Measurements from ENCODE around the gene OCIAD2.
"Not testable (repeated sequence)": the region's sequence is repeated elsewhere in the genome, so short reads cannot be mapped to it uniquely, and the experiment has no call there.

OCIAD2 gene

DNA sequence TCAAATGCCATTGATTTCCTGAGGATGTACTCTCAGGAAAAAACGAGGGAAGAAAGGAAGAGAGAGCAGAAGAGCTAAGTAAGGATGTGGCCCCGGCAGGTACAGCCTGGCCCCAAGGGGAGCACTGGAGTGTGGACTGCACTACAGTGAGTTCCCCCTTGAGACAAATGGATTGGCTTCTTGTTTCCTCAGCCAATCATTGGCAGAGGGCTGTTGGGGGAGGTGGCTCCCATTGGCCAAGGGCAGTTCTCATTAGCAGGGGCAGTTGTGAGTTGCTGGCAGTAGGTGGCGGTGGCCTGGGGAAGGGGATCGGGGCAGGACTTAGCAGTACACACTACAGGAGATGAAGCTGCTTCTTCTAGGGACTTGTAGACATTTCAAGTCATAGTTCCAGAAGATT lies 24.1 kb upstream of the OCIAD2 start:
- TF ChIP-seq CTCF (conservative IDR thresholded peaks at IDR 0.05; ENCODE audit: low read depth, low read length) = no peak
- H3K4me3 ChIP-seq (ENCODE audit: low read length) = no peak overlapping the region
- DNase-seq (ENCODE audit: low read depth) = no peak

DNA sequence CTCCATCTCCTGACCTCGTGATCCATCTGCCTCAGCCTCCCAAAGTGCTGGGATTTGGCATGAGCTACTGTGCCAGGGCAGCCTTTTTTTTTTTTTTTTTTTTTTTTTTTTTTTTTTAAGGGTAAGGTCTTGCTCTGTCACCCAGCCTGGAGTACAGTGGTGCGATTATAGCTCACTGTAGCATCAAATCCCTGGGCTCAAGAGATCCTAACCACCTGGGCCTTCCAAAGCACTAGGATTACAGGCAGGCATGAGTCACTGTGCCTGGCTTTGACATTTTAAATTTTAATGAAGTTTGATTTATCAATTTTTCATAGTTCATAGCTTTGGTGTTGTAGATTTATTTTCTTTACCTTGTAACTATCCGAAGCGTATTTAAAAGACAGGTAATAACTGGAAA lies 17.8 kb upstream of the OCIAD2 start:
- no peak for DNase-seq (ENCODE audit: low read depth)
- no peak overlapping the region for H3K4me3 ChIP-seq (ENCODE audit: low read length)
- TF ChIP-seq CTCF (conservative IDR thresholded peaks at IDR 0.05; ENCODE audit: low read depth, low read length) = no peak

DNA sequence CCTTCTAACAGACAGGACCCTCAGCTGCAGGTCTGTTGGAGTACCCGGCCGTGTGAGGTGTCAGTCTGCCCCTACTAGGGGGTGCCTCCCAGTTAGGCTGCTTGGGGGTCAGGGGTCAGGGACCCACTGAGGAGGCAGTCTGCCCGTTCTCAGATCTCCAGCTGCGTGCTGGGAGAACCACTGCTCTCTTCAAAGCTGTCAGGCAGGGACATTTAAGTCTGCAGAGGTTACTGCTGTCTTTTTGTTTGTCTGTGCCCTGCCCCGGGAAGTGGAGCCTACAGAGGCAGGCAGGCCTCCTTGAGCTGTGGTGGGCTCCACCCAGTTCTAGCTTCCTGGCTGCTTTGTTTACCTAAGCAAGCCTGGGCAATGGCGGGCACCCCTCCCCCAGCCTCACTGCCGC lies 16.5 kb upstream of the OCIAD2 start:
- not testable (repeated sequence) for DNase-seq (ENCODE audit: low read depth); H3K4me3 ChIP-seq (ENCODE audit: low read length)

DNA sequence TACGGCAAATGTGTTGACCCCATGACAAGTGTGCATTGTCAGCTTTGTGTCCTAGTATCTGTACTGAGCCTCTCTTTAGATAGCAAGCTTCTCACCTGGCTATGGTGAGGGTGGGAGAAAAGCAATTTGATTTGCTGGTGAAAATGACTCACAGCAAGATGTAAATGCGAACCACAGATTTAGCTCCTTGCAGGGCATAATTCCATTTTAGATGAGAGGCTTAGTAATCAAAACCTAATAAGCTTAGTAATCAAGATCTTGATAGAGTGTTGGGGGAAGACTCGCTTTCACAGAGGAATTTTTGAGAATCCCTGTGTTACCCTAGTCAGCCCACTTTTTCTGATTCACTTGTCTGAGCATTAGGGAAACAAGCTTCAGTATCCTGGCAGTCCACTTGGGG lies 7.7 kb upstream of the OCIAD2 start:
- peak; percentile 55 for DNase-seq (ENCODE audit: low read depth)
- H3K4me3 ChIP-seq (ENCODE audit: low read length) = no peak overlapping the region
- no peak for TF ChIP-seq CTCF (conservative IDR thresholded peaks at IDR 0.05; ENCODE audit: low read depth, low read length)

DNA sequence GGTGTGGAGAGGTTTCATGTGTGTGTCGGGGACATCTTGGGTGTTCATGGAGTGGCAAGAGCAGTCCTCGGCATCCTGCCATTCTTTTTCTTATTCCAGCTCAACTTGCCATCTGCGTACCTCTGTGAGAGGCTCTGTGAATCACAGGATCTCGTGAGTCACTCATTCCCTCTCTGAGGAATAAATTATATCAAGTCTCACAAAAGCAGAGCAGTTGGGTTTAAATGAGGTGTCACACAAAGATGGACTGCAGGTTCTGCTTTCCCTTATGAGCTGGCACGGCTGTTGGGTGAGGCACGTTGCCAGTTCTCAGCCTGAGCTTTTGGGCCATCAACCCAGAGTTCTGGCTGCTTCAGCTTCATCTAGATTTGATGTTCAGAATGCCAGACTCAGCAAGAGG lies 6.8 kb upstream of the OCIAD2 start:
- peak; percentile 76 for DNase-seq (ENCODE audit: low read depth)
- no peak for TF ChIP-seq CTCF (conservative IDR thresholded peaks at IDR 0.05; ENCODE audit: low read depth, low read length)
- H3K4me3 ChIP-seq (ENCODE audit: low read length) = no peak overlapping the region

DNA sequence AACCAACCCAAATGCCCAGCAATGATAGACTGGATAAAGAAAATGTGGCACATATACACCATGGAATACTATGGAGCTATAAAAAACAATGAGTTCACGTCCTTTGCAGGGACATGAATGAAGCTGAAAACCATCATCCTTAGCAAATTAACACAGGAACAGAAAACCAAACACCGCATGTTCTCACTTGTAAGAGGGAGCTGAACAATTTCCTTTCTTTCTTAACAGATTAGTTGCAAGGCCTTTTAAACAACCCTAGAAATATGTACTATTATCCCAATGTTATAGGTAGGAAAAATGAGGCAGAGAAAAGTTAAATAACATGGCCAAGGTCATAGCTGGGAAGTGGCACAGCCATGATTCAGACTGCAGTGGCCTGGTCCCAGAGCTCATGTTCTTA lies 5.8 kb upstream of the OCIAD2 start:
- no peak for DNase-seq (ENCODE audit: low read depth)
- H3K4me3 ChIP-seq (ENCODE audit: low read length) = no peak overlapping the region
- no peak for TF ChIP-seq CTCF (conservative IDR thresholded peaks at IDR 0.05; ENCODE audit: low read depth, low read length)

DNA sequence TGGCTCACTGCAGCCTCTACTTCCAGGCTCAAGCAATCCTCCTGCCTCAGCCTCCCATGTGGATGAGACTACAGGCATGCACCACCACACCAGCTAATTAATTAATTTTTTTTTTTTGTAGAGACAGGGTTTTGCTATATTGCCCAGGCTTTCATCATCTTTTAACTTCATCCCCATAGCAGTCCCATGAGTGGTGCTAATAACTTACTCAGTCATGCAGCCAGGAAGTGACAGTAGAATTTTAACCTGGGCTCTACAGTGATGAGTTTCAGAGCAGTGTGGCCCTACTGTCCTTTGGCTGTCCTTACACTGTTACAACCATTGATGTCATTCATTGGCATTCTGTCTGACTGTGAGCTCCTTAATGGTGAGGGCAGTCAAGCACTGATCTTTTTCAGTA lies 3.9 kb upstream of the OCIAD2 start:
- no peak for DNase-seq (ENCODE audit: low read depth)
- no peak overlapping the region for H3K4me3 ChIP-seq (ENCODE audit: low read length)
- no peak for TF ChIP-seq CTCF (conservative IDR thresholded peaks at IDR 0.05; ENCODE audit: low read depth, low read length)

DNA sequence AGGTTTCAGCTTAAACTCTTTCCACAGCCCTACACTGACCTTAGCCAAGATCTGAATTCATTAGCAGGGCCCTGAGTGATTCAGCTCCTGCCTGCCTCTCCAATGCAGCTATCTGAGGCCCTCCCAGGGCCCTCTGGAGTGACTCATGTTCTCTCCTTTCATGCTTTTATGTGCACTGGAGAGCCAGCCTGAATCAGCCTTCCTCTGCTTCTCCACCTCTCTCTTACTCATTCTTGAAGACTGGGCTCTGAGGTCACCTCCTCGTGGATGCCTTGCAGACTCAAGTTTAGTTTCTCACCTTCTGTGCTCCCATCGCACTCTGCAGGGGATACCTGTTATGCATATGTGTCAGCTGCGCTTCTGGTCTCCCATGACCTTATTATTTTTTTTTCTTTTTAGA lies 3.1 kb upstream of the OCIAD2 start:
- DNase-seq (ENCODE audit: low read depth) = peak; percentile 94
- no peak overlapping the region for H3K4me3 ChIP-seq (ENCODE audit: low read length)
- TF ChIP-seq CTCF (conservative IDR thresholded peaks at IDR 0.05; ENCODE audit: low read depth, low read length) = no peak
